Fibroblast of pulmonary artery (primary cell): Measurements from ENCODE around the gene MMP15.

Experiments used
- DNase-seq: peaks from one replicate; pipeline ENCODE4 v3.0.0-alpha.2; 2010; ENCODE audit warnings: low read depth
- H3K4me3 ChIP-seq: replicated peaks from 2 replicates; pipeline ENCODE4 v1.5.1; 2011; ENCODE audit warnings: low read depth, mild to moderate bottlenecking, control low read depth, low read length, moderate library complexity
- TF ChIP-seq, protein P1 (sequence below): IDR thresholded peaks from 2 replicates; pipeline ENCODE4 v1.5.1; 2011; ENCODE audit warnings: mild to moderate bottlenecking, control low read depth, low read length, inconsistent platforms; ENCODE audit errors: missing control alignments

Gene MMP15

DNA sequence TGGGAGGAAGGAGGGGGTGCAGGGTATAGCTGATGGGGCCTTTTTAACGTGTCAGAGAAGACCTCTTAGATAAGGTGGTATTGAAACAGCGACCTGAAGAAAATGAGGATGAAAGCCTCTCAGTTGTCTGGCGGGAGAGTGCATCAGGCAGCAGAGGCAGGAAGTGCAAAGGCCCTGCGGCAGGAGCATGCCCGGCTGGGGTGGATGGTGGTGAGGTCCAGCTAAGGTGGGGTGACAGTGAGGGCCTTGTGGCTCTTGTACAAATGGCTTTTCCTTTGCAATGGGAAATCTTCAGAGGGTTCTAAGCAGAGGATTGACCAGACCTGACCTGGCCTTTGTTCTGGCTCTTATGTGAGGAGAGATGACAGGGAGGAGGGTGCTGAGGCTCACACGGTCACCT, 11.4 kb downstream of the MMP15 start:
- no peak for DNase-seq
- TF ChIP-seq, protein P1, sequence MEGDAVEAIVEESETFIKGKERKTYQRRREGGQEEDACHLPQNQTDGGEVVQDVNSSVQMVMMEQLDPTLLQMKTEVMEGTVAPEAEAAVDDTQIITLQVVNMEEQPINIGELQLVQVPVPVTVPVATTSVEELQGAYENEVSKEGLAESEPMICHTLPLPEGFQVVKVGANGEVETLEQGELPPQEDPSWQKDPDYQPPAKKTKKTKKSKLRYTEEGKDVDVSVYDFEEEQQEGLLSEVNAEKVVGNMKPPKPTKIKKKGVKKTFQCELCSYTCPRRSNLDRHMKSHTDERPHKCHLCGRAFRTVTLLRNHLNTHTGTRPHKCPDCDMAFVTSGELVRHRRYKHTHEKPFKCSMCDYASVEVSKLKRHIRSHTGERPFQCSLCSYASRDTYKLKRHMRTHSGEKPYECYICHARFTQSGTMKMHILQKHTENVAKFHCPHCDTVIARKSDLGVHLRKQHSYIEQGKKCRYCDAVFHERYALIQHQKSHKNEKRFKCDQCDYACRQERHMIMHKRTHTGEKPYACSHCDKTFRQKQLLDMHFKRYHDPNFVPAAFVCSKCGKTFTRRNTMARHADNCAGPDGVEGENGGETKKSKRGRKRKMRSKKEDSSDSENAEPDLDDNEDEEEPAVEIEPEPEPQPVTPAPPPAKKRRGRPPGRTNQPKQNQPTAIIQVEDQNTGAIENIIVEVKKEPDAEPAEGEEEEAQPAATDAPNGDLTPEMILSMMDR: no peak
- no peak overlapping the region for H3K4me3 ChIP-seq

DNA sequence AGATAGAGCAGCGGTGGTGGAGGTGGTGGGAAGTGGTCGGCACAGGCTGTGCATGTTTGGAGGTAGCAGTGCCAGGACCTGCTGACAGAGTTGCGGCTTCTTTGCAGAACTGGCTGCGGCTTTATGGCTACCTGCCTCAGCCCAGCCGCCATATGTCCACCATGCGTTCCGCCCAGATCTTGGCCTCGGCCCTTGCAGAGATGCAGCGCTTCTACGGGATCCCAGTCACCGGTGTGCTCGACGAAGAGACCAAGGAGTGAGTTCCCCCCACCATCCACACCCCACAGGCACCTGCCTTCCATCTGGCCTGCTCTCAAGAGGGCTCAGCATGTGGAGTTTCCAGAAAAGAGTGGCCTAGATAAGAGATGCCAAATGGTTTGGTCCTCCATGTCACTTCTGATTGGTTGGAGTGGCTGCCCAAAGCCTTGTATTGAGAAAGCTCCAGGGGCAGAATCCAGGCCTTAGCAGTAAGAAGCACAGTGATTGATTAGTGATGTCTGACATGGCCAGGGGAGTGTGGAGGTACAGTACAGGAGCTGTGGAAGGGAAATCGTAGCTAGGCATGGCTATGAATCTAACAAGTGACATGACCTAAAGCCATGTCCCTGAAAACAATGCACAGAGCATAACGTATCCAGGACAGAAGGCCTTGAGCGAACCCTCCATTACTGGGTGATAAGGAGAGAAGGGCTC, 12.0 kb downstream of the MMP15 start:
- no peak overlapping the region for H3K4me3 ChIP-seq
- no peak for DNase-seq
- TF ChIP-seq, protein P1: no peak

DNA sequence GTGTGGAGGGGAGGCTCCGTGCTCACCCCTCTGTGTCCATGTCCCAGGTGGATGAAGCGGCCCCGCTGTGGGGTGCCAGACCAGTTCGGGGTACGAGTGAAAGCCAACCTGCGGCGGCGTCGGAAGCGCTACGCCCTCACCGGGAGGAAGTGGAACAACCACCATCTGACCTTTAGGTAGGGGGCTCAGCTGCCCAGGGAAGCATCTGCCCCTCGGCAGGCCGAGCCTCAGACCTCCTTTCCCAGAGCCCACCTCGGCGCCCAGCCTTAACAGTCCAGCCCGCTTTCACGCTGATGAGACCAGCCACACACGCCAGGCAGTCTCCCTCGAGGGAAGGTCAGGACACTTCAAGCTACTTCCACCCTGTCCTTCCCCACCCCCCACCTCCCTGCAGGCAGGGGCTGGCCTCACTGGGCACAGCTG, 12.7 kb downstream of the MMP15 start:
- TF ChIP-seq, protein P1: no peak
- DNase-seq: no peak
- H3K4me3 ChIP-seq: no peak overlapping the region

DNA sequence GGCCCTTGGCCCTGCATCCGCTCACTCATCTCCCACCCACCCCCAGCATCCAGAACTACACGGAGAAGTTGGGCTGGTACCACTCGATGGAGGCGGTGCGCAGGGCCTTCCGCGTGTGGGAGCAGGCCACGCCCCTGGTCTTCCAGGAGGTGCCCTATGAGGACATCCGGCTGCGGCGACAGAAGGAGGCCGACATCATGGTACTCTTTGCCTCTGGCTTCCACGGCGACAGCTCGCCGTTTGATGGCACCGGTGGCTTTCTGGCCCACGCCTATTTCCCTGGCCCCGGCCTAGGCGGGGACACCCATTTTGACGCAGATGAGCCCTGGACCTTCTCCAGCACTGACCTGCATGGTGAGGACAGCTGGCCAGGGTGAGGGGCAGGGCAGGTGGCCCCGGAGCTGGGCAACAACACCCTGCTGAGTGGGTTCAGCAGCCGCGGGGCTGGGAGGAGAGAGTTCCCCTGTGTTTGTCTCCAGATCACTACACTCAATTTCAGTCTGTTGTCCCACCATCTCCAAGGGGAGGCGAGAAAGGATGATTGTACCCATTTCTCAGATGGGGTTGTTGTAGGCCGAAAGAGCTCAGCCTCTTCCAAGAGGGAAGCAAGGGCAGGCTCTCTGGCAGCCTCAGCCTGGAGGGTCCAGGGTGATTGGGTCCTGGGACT, 14.4 kb downstream of the MMP15 start:
- TF ChIP-seq, protein P1: no peak
- no peak for DNase-seq
- H3K4me3 ChIP-seq: no peak overlapping the region

DNA sequence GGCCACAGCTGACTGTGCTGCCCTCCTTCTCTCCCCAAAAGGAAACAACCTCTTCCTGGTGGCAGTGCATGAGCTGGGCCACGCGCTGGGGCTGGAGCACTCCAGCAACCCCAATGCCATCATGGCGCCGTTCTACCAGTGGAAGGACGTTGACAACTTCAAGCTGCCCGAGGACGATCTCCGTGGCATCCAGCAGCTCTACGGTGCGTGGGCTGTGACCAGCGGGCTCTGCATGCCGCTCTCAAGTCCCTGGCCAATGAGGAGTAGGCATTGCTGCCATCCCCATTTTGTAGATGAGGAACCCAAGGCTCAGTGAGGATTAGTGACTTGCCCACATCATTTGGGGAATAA, 14.9 kb downstream of the MMP15 start:
- TF ChIP-seq, protein P1: no peak
- H3K4me3 ChIP-seq: no peak overlapping the region
- DNase-seq: no peak

DNA sequence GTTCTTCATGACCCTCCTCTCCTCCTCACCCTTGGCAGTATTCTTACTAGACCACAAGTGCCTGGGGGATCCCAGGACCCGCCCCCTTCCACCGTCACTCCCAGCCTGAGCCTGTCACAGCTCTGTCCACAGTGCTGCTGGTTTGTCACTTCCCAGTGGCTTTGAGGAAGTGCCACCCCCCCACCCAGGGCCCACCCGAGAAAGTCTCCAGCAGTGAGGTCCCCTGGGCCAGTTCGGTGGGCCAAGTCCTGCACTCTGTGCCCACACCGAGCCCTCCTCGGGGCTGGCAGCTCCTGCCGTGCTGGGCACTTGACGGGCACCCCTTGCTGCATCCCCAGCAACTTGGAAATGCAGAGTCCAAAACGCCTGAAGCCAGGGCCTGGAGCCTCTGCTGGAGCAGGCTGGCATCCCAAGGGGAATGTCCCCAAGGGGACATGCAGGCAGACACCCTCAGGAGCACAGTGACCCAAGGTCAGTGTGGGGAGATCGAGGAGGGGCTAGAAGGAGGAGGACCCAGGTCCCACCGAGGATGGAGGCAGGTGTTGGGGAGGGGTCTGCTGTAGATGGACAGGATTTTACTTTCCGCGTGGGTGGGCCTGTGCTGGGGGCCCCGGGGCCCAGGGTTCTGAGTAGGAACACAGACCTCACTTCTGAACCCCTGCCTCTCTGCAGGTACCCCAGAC, 15.5 kb downstream of the MMP15 start:
- DNase-seq: no peak
- TF ChIP-seq, protein P1: no peak
- no peak overlapping the region for H3K4me3 ChIP-seq
